PC-3 (cell line): ENCODE data around the gene HAGH.

ENCODE experiments used
- EZH2phosphoT487 ChIP-seq: fragments of 300-600 bp; sonication (generic); IDR thresholded peaks from 2 replicates; pipeline ENCODE4 v1.6.1; 2018; ENCODE audit warnings: mild to moderate bottlenecking, antibody characterized with exemption, low read length, borderline replicate concordance
- TF ChIP-seq, protein P1 (sequence below): fragments of 300-600 bp; sonication (generic); conservative IDR thresholded peaks from 2 replicates; pipeline ENCODE4 v1.5.1; 2017; ENCODE audit warnings: antibody characterized with exemption, low read depth, mild to moderate bottlenecking, low read length

DNA sequence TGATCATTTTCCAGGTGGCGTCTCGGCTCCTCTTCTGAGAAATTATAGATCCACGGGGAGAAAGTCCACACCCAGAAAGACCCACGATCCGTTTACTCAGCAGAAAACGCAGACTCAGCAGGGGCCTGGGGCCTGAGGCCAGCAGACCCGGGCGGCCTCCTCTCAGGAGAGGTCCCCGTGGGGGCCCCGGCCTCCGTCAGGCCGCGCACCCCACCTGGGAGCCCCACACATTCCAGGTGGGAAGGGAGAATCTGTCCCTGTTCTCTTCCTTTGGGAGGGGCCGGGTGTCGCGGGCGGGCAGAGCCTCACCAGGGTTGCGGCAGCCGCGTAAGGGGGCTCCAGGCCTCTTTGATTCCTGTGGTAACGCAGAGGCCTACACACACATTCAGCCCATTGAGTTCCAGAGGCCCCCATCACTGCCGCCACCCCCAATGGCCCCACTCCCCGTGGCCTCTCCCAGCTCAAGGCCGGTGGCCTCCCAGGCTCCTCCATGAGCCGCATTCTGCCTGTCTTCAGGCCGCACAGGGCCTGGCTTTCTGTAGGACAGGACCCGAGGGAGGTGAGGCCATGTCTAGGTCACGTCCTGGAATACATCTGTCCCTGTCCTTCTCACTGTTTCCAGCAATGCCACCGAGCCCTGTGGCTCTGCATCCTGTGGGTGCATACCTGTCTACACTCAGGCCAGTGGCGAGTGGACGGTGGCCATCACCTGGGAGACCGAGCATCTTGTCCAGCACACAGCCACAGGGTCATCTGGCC is 31.5 kb downstream of the HAGH start:
- no peak for TF ChIP-seq EZH2phosphoT487
- TF ChIP-seq, protein P1, sequence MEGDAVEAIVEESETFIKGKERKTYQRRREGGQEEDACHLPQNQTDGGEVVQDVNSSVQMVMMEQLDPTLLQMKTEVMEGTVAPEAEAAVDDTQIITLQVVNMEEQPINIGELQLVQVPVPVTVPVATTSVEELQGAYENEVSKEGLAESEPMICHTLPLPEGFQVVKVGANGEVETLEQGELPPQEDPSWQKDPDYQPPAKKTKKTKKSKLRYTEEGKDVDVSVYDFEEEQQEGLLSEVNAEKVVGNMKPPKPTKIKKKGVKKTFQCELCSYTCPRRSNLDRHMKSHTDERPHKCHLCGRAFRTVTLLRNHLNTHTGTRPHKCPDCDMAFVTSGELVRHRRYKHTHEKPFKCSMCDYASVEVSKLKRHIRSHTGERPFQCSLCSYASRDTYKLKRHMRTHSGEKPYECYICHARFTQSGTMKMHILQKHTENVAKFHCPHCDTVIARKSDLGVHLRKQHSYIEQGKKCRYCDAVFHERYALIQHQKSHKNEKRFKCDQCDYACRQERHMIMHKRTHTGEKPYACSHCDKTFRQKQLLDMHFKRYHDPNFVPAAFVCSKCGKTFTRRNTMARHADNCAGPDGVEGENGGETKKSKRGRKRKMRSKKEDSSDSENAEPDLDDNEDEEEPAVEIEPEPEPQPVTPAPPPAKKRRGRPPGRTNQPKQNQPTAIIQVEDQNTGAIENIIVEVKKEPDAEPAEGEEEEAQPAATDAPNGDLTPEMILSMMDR, result no peak
